Spleen (tissue), 11 donors: ENCODE data around the gene SMOC1. TPM values are rescaled to one million over a fixed set of nuclear protein-coding genes. Genes with fewer than 3 reads are reported as not detected.

Experiments
- DNase-seq: peaks from one replicate; pipeline ENCODE4 v3.0.0-alpha.2; 2020
- H3K27ac ChIP-seq, 8 donors: fragments of 200-600 bp; sonication (generic) in 7 of 8; 1 replicate in 4 of 8; 2 replicates in 4 of 8; pipeline versions ENCODE4 v1.5.0 to v1.8.0; 2016 to 2021; ENCODE audit warnings: inconsistent platforms in 4 of 8, mild to moderate bottlenecking in 4 of 8, moderate library complexity in 1 of 8
- H3K27me3 ChIP-seq, 7 donors: fragments of 200-600 bp; sonication (generic) in 6 of 7; replicated peaks in 1 of 7; 1 replicate in 4 of 7; 2 replicates in 3 of 7; pipeline versions ENCODE4 v1.5.0 to v1.8.0; 2016 to 2021; ENCODE audit warnings: inconsistent platforms in 3 of 7, mild to moderate bottlenecking in 1 of 7
- H3K36me3 ChIP-seq, 6 donors: fragments of 200-600 bp; sonication (generic) in 5 of 6; 1 replicate in 4 of 6; 2 replicates in 2 of 6; pipeline versions ENCODE4 v1.5.0 to v1.8.0; 2016 to 2021; ENCODE audit warnings: inconsistent platforms in 2 of 6
- H3K4me1 ChIP-seq, 6 donors: fragments of 200-600 bp; sonication (generic) in 5 of 6; 1 replicate in 3 of 6; 2 replicates in 3 of 6; pipeline versions ENCODE4 v1.5.0 to v1.8.0; 2016 to 2021; ENCODE audit warnings: inconsistent platforms in 3 of 6
- H3K4me3 ChIP-seq, 8 donors: fragments of 200-600 bp; sonication (generic) in 7 of 8; 1 replicate in 4 of 8; 2 replicates in 4 of 8; pipeline versions ENCODE4 v1.5.0 to v1.8.0; 2016 to 2021; ENCODE audit warnings: inconsistent platforms in 4 of 8, mild to moderate bottlenecking in 4 of 8, moderate library complexity in 2 of 8
- H3K9me3 ChIP-seq, 8 donors: fragments of 200-600 bp; sonication (generic) in 7 of 8; 1 replicate in 4 of 8; 2 replicates in 4 of 8; pipeline versions ENCODE4 v1.5.0 to v1.8.0; 2016 to 2021; ENCODE audit warnings: inconsistent platforms in 4 of 8
- CTCF ChIP-seq, 11 experiments: fragments of 200-600 bp in 7 of 11; fragments of 450-650 bp in 4 of 11; sonication (generic) in 4 of 11; IDR thresholded peaks in 8 of 11; conservative IDR thresholded peaks in 3 of 11; 1 replicate in 7 of 11; 2 replicates in 4 of 11; pipeline versions ENCODE4 v1.4.0 to v1.8.0; 2016 to 2021; ENCODE audit warnings: antibody characterized with exemption in 11 of 11, inconsistent platforms in 4 of 11, mild to moderate bottlenecking in 1 of 11
- POLR2A ChIP-seq, 3 donors: fragments of 450-650 bp; IDR thresholded peaks; one replicate each; pipeline ENCODE4 v1.5.1; 2017; ENCODE audit warnings: antibody characterized with exemption in 3 of 3, mild to moderate bottlenecking in 1 of 3
- POLR2AphosphoS5 ChIP-seq, 3 donors: sonication (generic); formaldehyde crosslinking; IDR thresholded peaks; one replicate each; pipeline ENCODE4 v1.5.1; 2017; ENCODE audit warnings: antibody characterized with exemption in 3 of 3
- WGBS, 5 donors: extraction: QIAGEN DNeasy Blood & Tissue Kit in 3 of 5; methylation state at CpG; one replicate each; pipeline versions ENCODE4 v1.1.5 to v1.1.7; 2013 to 2018; 5-methylcytosine and 5-hydroxymethylcytosine counted together
- intact Hi-C: fragments of 100-400 bp; cut with DNase I; formaldehyde crosslinking; loops from one replicate; pipeline ENCODE4 v1.15.0; 2023; ENCODE audit warnings: low total_unique reads
- polyA plus RNA-seq, 3 donors: library from polyadenylated mRNA; stranded (reverse); fragments of 200-250 nt; gene quantifications; one replicate each; pipeline ENCODE4 v1.2.1, GENCODE V29; 2013
- total RNA-seq, 7 donors: library from RNA; depleted of rRNA in 3 of 7; stranded (reverse); fragments of >200 nt in 3 of 7; fragmentation: NEBNext Ultra II Directional in 4 of 7; extraction: Animal tissue kit (Norgen Biotek cat#: 25700) in 4 of 7; gene quantifications; one replicate each; pipeline versions ENCODE4 v1.1.0 to v1.2.1, GENCODE V29; 2016 to 2021
- donor health status: healthy with polysubstance abuse.
- donor health status: DM: no; HTN: no; CAD: no; lungs with moderate emphysema.
- donor health status: DM: no; HTN: no; CAD: no.
- donor health status: Bipolar disorder and iron deficiency.
- donor health status: healthy.
- donor health status: DM: no; HTN: no; CAD: no.
- donor health status: DM: yes; HTN: yes; CAD: no.

Gene SMOC1
- total and polyA plus RNA-seq, 10 donors = 6.1 to 108 (median 29.6) TPM

GRCh38 chr14:69861025-69861569, 18.1 kb upstream of the SMOC1 start:
- Histone ChIP-seq H3K9me3 (peaks cover 0 to 19% (median 9%) of the 10 kb centered on the region in 8 donors), H3K36me3 (no peaks in the 10 kb centered on the region), H3K27ac (no peak overlapping the region), H3K4me3 (no peak overlapping the region), H3K27me3 (peaks cover 0 to 36% (median 0%) of the 10 kb centered on the region in 7 donors), H3K4me1 (no peaks in the 10 kb centered on the region)
- no peak for DNase-seq
- WGBS, 5 donors = 76 to 95% (median 92%) methylated on average over 3 of the region's 3 CpGs
- intact Hi-C loops = no loop called here
- TF ChIP-seq POLR2AphosphoS5 (IDR thresholded peaks at IDR 0.05) (no peak), CTCF (IDR thresholded peaks at IDR 0.05 in 8 of 11, conservative IDR thresholded peaks at IDR 0.05 in 3 of 11) (no peak)

- intact Hi-C loops = no loop called here
- no peak for DNase-seq
- 67 to 81% (median 77%) methylated on average over 3 to 4 of the region's 4 CpGs for WGBS, 5 donors
Measured at GRCh38 chr14:69863083-69863482, 16.1 kb upstream of the SMOC1 start.

GRCh38 chr14:69865701-69866365, 13.4 kb upstream of the SMOC1 start:
- Histone ChIP-seq H3K4me1 (no peaks in the 10 kb centered on the region), H3K36me3 (no peaks in the 10 kb centered on the region), H3K4me3 (no peak overlapping the region), H3K27me3 (peaks cover 0 to 18% (median 0%) of the 10 kb centered on the region in 7 donors), H3K9me3 (peaks cover 0 to 31% (median 15%) of the 10 kb centered on the region in 8 donors), H3K27ac (no peak overlapping the region)
- DNase-seq = no peak
- intact Hi-C loops = no loop called here
- WGBS, 5 donors = 61 to 91% (median 81%) methylated on average over 6 to 8 of the region's 8 CpGs
- TF ChIP-seq CTCF (IDR thresholded peaks at IDR 0.05 in 8 of 11, conservative IDR thresholded peaks at IDR 0.05 in 3 of 11) (no peak), POLR2AphosphoS5 (IDR thresholded peaks at IDR 0.05) (no peak), POLR2A (IDR thresholded peaks at IDR 0.05) (no peak)

More at GRCh38 chr14:69863083-69863482, 16.1 kb upstream of the SMOC1 start:
- peaks cover 0 to 22% (median 9%) of the 10 kb centered on the region in 8 donors for H3K9me3 ChIP-seq
- no peak overlapping the region for H3K27ac ChIP-seq
- TF ChIP-seq CTCF (IDR thresholded peaks at IDR 0.05 in 8 of 11, conservative IDR thresholded peaks at IDR 0.05 in 3 of 11) (peak in 1 of 11 experiments; percentile 8), POLR2A (IDR thresholded peaks at IDR 0.05) (no peak)
- peaks cover 0 to 28% (median 0%) of the 10 kb centered on the region in 7 donors for H3K27me3 ChIP-seq
- no peaks in the 10 kb centered on the region for H3K4me1 ChIP-seq
- no peak overlapping the region for H3K4me3 ChIP-seq
- no peaks in the 10 kb centered on the region for H3K36me3 ChIP-seq

- no peak overlapping the region for H3K27ac ChIP-seq
- no peak for DNase-seq
- peaks cover 0 to 33% (median 16%) of the 10 kb centered on the region in 8 donors for H3K9me3 ChIP-seq
- intact Hi-C loops = no loop called here
- TF ChIP-seq CTCF (IDR thresholded peaks at IDR 0.05 in 8 of 11, conservative IDR thresholded peaks at IDR 0.05 in 3 of 11) (no peak), POLR2A (IDR thresholded peaks at IDR 0.05) (no peak), POLR2AphosphoS5 (IDR thresholded peaks at IDR 0.05) (no peak)
- H3K27me3 ChIP-seq = peaks cover 0 to 18% (median 0%) of the 10 kb centered on the region in 7 donors
- 76 to 91% (median 83%) methylated on average over 5 of the region's 5 CpGs for WGBS, 5 donors
- no peaks in the 10 kb centered on the region for H3K36me3 ChIP-seq
- no peaks in the 10 kb centered on the region for H3K4me1 ChIP-seq
- H3K4me3 ChIP-seq = no peak overlapping the region
Measured at GRCh38 chr14:69868363-69868963, 10.8 kb upstream of the SMOC1 start.
